GM10266 (cell line): ENCODE data around the gene COMMD6.

ENCODE experiments used
- DNase-seq: peaks from one replicate; pipeline ENCODE4 v3.0.0; 2012; ENCODE audit errors: extremely low spot score
- CTCF ChIP-seq: IDR thresholded peaks from 2 replicates; pipeline ENCODE4 v1.5.1; 2012; ENCODE audit warnings: mild to moderate bottlenecking, low read depth; ENCODE audit not compliant: control insufficient read depth, insufficient read depth; ENCODE audit errors: missing control alignments

Gene COMMD6

GRCh38 chr13:75530549-75530961 lies 7.1 kb downstream of the COMMD6 start:
- TF ChIP-seq CTCF: no peak
- DNase-seq: no peak

- DNase-seq: no peak
- TF ChIP-seq CTCF: no peak
These were observed 15.7 kb downstream of the COMMD6 start for GRCh38 chr13:75521956-75522355.

GRCh38 chr13:75518439-75519088 lies 19.1 kb downstream of the COMMD6 start:
- no peak for DNase-seq
- no peak for TF ChIP-seq CTCF

GRCh38 chr13:75514080-75514995 lies 23.3 kb downstream of the COMMD6 start:
- no peak for TF ChIP-seq CTCF
- no peak for DNase-seq

- no peak for TF ChIP-seq CTCF
- DNase-seq: no peak
These were observed 24.4 kb downstream of the COMMD6 start for GRCh38 chr13:75513271-75513670.

GRCh38 chr13:75512253-75512652 lies 25.4 kb downstream of the COMMD6 start:
- DNase-seq: peak; percentile 72
- no peak for TF ChIP-seq CTCF
